ENCODE data around the gene PCDHGC3. TPM values are rescaled to one million over a fixed set of nuclear protein-coding genes. Genes with fewer than 3 reads are reported as not detected.

PCDHGC3 gene
- total and polyA plus RNA-seq, 2 of the 4 experiments (the other 2 are of a cell fraction), result 21.1 to 72.1 TPM

DNA sequence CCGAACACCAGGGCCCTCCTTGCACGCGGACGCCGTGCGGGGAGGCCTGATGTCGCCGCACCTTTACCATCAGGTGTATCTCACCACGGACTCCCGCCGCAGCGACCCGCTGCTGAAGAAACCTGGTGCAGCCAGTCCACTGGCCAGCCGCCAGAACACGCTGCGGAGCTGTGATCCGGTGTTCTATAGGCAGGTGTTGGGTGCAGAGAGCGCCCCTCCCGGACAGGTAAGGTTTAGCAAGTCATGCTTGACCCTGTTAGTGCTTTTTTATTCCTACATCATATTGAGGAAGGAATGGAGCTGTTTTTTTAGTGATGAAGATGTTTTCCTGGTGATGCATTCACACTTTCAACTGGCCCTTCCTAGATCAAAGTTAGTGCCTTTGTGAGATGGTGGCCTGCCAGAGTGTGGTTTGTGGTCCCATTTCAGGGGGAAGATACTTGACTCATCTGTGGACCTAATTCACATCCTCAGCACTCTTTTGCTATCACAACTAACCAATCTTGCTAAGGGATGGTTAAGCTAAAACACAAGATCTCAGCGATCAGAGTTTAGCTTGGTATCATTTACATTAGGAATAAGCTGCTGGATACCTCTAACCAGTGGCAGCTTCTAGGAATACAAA is 2.7 kb downstream of the PCDHGC3 start:
- CTCF ChIA-PET, result interaction anchor here (0.7 to 3.1 kb wide), 8 partner anchors 31 to 79 kb away, joined by 3 to 19 read pairs (median 4); partner anchors contain the start of gene PCDHGA10

More for the DNA sequence above, 2.7 kb downstream of the PCDHGC3 start:
- WGBS, 2 experiments (ENCODE audit: extremely low coverage in 2 of 2, insufficient read length in 1 of 2), result 34% methylated on average over 8 of the region's 20 CpGs; no CpG with 5 or more reads in 1 of the 2 experiments
- Histone ChIP-seq H2AK9ac (replicated peaks; ENCODE audit: low read depth, low read length, poor library complexity) (no peak overlapping the region), H2BK5ac (ENCODE audit: low read depth, low read length, poor library complexity, severe bottlenecking) (no peak overlapping the region), H3K27me3 (ENCODE audit: control insufficient read depth, insufficient read depth, low read length) (no peaks in the 10 kb centered on the region), H2BK15ac (ENCODE audit: low read depth, low read length) (no peak overlapping the region), H4K91ac (ENCODE audit: insufficient read depth, low read depth, low read length) (no peak overlapping the region), H4K8ac (ENCODE audit: low read depth in 2 of 2, low read length in 2 of 2) (no peak overlapping the region), H3K27ac (ENCODE audit: insufficient read depth, low read length) (no peak overlapping the region), H3K9me1 (ENCODE audit: insufficient read depth, low read length) (peaks cover 6% of the 10 kb centered on the region; the same call in 1 of the 2 replicates), H2BK20ac (ENCODE audit: low read depth, low read length) (no peak overlapping the region), H3K4me2 (ENCODE audit: low read depth, low read length) (peak overlapping the region; percentile 64), H3K9ac (ENCODE audit: low read depth, low read length) (no peak overlapping the region; the same call in 1 of the 2 replicates), H3K56ac (ENCODE audit: extremely low read depth, insufficient read depth, low read length) (no peak overlapping the region), H3K4ac (ENCODE audit: low read depth, low read length) (no peak overlapping the region), H3K79me1 (ENCODE audit: low read depth in 1 of 2, low read length in 2 of 2) (peaks cover 25 to 54% of the 10 kb centered on the region in 2 experiments), H3K36me3 (ENCODE audit: control insufficient read depth, insufficient read depth, low read length) (no peaks in the 10 kb centered on the region), H3K14ac (replicated peaks; ENCODE audit: low read depth, low read length) (peak overlapping the region; percentile 31; the same call in 1 of the 2 replicates), H3K9me3 (ENCODE audit: control insufficient read depth, insufficient read depth, low read length) (no peaks in the 10 kb centered on the region), H2AFZ (replicated peaks; ENCODE audit: low read length, poor library complexity) (no peak overlapping the region), H3K4me3 (ENCODE audit: insufficient read depth, low read depth, low read length) (peak overlapping the region; percentile 54; the same call in 1 of the 2 replicates), H2AK5ac (ENCODE audit: low read depth, low read length) (no peak overlapping the region), H3K23ac (ENCODE audit: low read depth, low read length) (peak overlapping the region; percentile 63; the same call in 1 of the 2 replicates), H2BK120ac (ENCODE audit: low read depth, low read length) (no peak overlapping the region), H4K20me1 (ENCODE audit: insufficient read depth, low read length) (peaks cover 37% of the 10 kb centered on the region), H4K5ac (ENCODE audit: low read depth, low read length) (no peak overlapping the region), H3K4me1 (ENCODE audit: control insufficient read depth, insufficient read depth, low read length) (peaks cover 17% of the 10 kb centered on the region), H3K18ac (ENCODE audit: low read depth, low read length) (no peak overlapping the region)
- DNase-seq, result peak; percentile 52
- ATAC-seq (ENCODE audit: low read depth), result no peak
- intact Hi-C loops (cut with micrococcal nuclease) (loop anchor here (5.0 kb wide), 2 partner anchors 46 to 61 kb away; partner anchors contain the start of genes PCDHGA12 and PCDHGB7), dilution Hi-C loops (cut with HindIII; ENCODE audit: low sequenced_read_pairs, unreplicated experiment) (no loop called here), in situ Hi-C loops (cut with MboI; ENCODE audit: low sequenced_read_pairs) (loop anchor here (5.0 kb wide), 1 partner anchor 44 kb away; no protein-coding TSS in a partner anchor)
- POLR2A ChIA-PET (ENCODE audit: unreplicated experiment), result no interaction called here
- TF ChIP-seq BHLHE40 (IDR thresholded peaks at IDR 0.05; ENCODE audit: low read depth, low read length) (no peak), NFE2L2 (IDR thresholded peaks at IDR 0.05; ENCODE audit: low read depth, low read length) (no peak), MAZ (IDR thresholded peaks at IDR 0.05; ENCODE audit: borderline replicate concordance, low read depth, low read length) (no peak), MXI1 (IDR thresholded peaks at IDR 0.05; ENCODE audit: borderline replicate concordance, low read depth, low read length) (no peak), CHD1 (IDR thresholded peaks at IDR 0.05; ENCODE audit: low read depth, low read length) (no peak)
- BruUV-seq (replicated peaks), result no TSS peak

Measured in IMR-90 (cell line).